ENCODE results near the gene MRPL37.

Gene MRPL37

DNA sequence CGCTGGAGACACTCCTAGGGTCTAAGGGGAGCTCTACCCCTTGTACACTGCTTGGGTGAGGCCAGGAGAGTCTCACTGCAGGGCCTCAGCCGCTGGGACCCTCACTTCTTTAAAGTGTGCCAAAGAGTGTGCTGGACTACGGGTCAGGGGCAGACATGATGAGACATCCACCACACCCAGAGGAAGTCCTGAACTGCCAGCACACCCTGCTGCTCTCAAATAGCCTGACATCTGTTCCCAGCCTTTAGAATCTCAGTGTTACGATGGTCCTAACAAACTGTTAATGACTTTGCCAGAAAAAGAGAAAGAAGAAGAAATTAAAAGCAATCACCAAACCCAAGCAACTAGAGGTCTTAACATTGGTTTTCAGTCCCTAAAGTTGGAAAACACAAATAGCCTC is 49.0 kb downstream of the MRPL37 start:
- no peak for TF ChIP-seq EZH2 (IDR thresholded peaks at IDR 0.05; ENCODE audit: borderline replicate concordance, low read depth, low read length, severe bottlenecking)
- no peaks in the 10 kb centered on the region for H3K27me3 ChIP-seq (ENCODE audit: insufficient read depth, low read length, poor library complexity)
- H3K4me3 ChIP-seq (ENCODE audit: low read depth in 1 of 2, low read length in 2 of 2), result no peak overlapping the region
- H3K9me3 ChIP-seq (ENCODE audit: insufficient read depth, low read length, severe bottlenecking), result no peaks in the 10 kb centered on the region
- no peak overlapping the region for H2AFZ ChIP-seq (ENCODE audit: low read depth, low read length)
- no peak overlapping the region for H3K4me2 ChIP-seq (ENCODE audit: insufficient read depth, low read length)
- ATAC-seq (ENCODE audit: insufficient read depth, low read depth) (no peak), DNase-seq (no peak)
- peaks cover 87% of the 10 kb centered on the region for H3K36me3 ChIP-seq (ENCODE audit: insufficient read depth, low read length)
- H4K20me1 ChIP-seq (ENCODE audit: insufficient read depth, low read length), result peaks cover 30% of the 10 kb centered on the region
- H3K27ac ChIP-seq (ENCODE audit: low read length), result no peak overlapping the region
- H3K9ac ChIP-seq (ENCODE audit: low read depth, low read length), result no peak overlapping the region
- peaks cover 3% of the 10 kb centered on the region; the same call in 1 of the 2 replicates for H3K79me2 ChIP-seq (ENCODE audit: insufficient read depth, low read length)
- no peaks in the 10 kb centered on the region for H3K4me1 ChIP-seq (ENCODE audit: insufficient read depth, low read length)

- Histone ChIP-seq H3K9ac (ENCODE audit: low read depth, low read length) (no peak overlapping the region), H3K4me3 (ENCODE audit: low read depth in 1 of 2, low read length in 2 of 2) (no peak overlapping the region), H3K9me3 (ENCODE audit: insufficient read depth, low read length, severe bottlenecking) (no peaks in the 10 kb centered on the region), H3K79me2 (ENCODE audit: insufficient read depth, low read length) (peaks cover 5% of the 10 kb centered on the region), H3K36me3 (ENCODE audit: insufficient read depth, low read length) (peaks cover 85% of the 10 kb centered on the region), H3K4me1 (ENCODE audit: insufficient read depth, low read length) (no peaks in the 10 kb centered on the region), H3K4me2 (ENCODE audit: insufficient read depth, low read length) (no peak overlapping the region), H3K27me3 (ENCODE audit: insufficient read depth, low read length, poor library complexity) (no peaks in the 10 kb centered on the region), H3K27ac (ENCODE audit: low read length) (no peak overlapping the region), H2AFZ (ENCODE audit: low read depth, low read length) (no peak overlapping the region), H4K20me1 (ENCODE audit: insufficient read depth, low read length) (peaks cover 36% of the 10 kb centered on the region)
- ATAC-seq (ENCODE audit: insufficient read depth, low read depth), result no peak
- no peak for DNase-seq
- TF ChIP-seq EZH2 (IDR thresholded peaks at IDR 0.05; ENCODE audit: borderline replicate concordance, low read depth, low read length, severe bottlenecking), result no peak
- no peak for TF ChIP-seq CTCF (IDR thresholded peaks at IDR 0.05; ENCODE audit: borderline replicate concordance, extremely low read depth, low read length, poor library complexity, severe bottlenecking)
Measured at GRCh38 chr1:54249819-54250435, 50.0 kb downstream of the MRPL37 start.

DNA sequence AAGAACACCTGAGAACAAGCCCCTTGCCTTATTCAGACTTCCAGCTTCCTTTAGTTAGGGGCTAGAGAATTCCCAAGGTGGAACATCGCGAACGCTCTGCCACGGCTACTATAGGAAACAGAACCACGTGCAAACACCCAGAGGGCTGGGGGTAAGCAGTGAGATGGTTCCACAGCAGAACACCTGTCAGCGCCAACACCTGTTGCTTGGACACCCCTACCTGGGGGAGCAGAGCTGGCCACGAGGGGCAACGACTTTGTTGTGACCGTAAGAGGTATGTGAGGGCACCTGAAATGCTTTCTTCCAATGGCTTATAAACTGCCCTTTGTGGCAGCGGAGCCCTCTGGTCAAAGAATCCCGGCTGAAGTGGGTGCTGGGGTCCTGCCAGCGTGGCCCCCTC is 50.7 kb downstream of the MRPL37 start:
- H3K9me3 ChIP-seq (ENCODE audit: insufficient read depth, low read length, severe bottlenecking), result no peaks in the 10 kb centered on the region
- H3K4me2 ChIP-seq (ENCODE audit: insufficient read depth, low read length), result no peak overlapping the region
- DNase-seq, result no peak
- H3K27me3 ChIP-seq (ENCODE audit: insufficient read depth, low read length, poor library complexity), result no peaks in the 10 kb centered on the region
- H3K9ac ChIP-seq (ENCODE audit: low read depth, low read length), result no peak overlapping the region
- H2AFZ ChIP-seq (ENCODE audit: low read depth, low read length), result no peak overlapping the region
- H3K27ac ChIP-seq (ENCODE audit: low read length), result no peak overlapping the region
- H3K4me3 ChIP-seq (ENCODE audit: low read depth in 1 of 2, low read length in 2 of 2), result no peak overlapping the region
- peaks cover 84% of the 10 kb centered on the region for H3K36me3 ChIP-seq (ENCODE audit: insufficient read depth, low read length)
- no peak for ATAC-seq (ENCODE audit: insufficient read depth, low read depth)
- H3K79me2 ChIP-seq (ENCODE audit: insufficient read depth, low read length), result peaks cover 5% of the 10 kb centered on the region
- H4K20me1 ChIP-seq (ENCODE audit: insufficient read depth, low read length), result peaks cover 36% of the 10 kb centered on the region
- no peaks in the 10 kb centered on the region for H3K4me1 ChIP-seq (ENCODE audit: insufficient read depth, low read length)
- TF ChIP-seq CTCF (IDR thresholded peaks at IDR 0.05; ENCODE audit: borderline replicate concordance, extremely low read depth, low read length, poor library complexity, severe bottlenecking), result no peak
- no peak for TF ChIP-seq EZH2 (IDR thresholded peaks at IDR 0.05; ENCODE audit: borderline replicate concordance, low read depth, low read length, severe bottlenecking)

DNA sequence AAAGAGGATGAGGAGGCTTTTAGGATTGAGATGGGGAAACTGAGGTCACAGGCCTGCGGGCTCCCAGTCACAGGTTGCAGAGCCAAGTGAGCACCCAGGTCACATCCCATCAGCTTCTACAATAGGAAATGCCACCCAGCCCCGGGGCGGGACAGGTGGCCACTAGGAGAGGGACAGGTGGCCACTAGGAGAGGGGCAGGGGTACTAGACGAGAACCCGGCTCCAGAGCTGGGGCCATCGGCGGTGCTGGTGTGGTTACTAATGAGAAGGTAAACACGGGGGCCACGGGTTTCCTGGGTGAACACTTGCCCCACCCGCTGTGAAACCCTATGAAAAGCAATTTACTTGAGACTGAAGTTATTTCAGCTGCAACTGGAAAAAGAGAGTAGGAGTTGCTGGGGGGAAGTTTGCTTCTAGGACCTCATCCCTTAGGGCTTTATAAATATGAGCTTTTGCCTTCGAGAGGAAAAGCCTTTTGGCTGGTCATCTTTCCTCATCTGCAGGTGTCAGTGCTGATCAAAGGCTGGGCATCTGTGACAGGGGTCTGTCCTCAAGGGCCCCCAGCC is 52.5 kb downstream of the MRPL37 start:
- Histone ChIP-seq H3K27ac (ENCODE audit: low read length) (no peak overlapping the region), H3K4me1 (ENCODE audit: insufficient read depth, low read length) (no peaks in the 10 kb centered on the region), H2AFZ (ENCODE audit: low read depth, low read length) (no peak overlapping the region), H3K9me3 (ENCODE audit: insufficient read depth, low read length, severe bottlenecking) (no peaks in the 10 kb centered on the region), H3K27me3 (ENCODE audit: insufficient read depth, low read length, poor library complexity) (no peaks in the 10 kb centered on the region), H3K9ac (ENCODE audit: low read depth, low read length) (no peak overlapping the region), H3K79me2 (ENCODE audit: insufficient read depth, low read length) (peaks cover 5% of the 10 kb centered on the region), H3K4me2 (ENCODE audit: insufficient read depth, low read length) (no peak overlapping the region), H3K36me3 (ENCODE audit: insufficient read depth, low read length) (peaks cover 81% of the 10 kb centered on the region), H4K20me1 (ENCODE audit: insufficient read depth, low read length) (peaks cover 26% of the 10 kb centered on the region), H3K4me3 (ENCODE audit: low read depth in 1 of 2, low read length in 2 of 2) (no peak overlapping the region)
- TF ChIP-seq CTCF (IDR thresholded peaks at IDR 0.05; ENCODE audit: borderline replicate concordance, extremely low read depth, low read length, poor library complexity, severe bottlenecking) (no peak), EZH2 (IDR thresholded peaks at IDR 0.05; ENCODE audit: borderline replicate concordance, low read depth, low read length, severe bottlenecking) (no peak)
- no peak for ATAC-seq (ENCODE audit: insufficient read depth, low read depth)
- no peak for DNase-seq
